ENCODE data around the gene BTBD9. TPM values are rescaled to one million over a fixed set of nuclear protein-coding genes. Genes with fewer than 3 reads are reported as not detected.
A peak's percentile ranks its signal among the peaks of the same experiment; 100 is the strongest.

The BTBD9 gene
- total RNA-seq, 1 experiment from 2014 or later, result 10.8 TPM

DNA sequence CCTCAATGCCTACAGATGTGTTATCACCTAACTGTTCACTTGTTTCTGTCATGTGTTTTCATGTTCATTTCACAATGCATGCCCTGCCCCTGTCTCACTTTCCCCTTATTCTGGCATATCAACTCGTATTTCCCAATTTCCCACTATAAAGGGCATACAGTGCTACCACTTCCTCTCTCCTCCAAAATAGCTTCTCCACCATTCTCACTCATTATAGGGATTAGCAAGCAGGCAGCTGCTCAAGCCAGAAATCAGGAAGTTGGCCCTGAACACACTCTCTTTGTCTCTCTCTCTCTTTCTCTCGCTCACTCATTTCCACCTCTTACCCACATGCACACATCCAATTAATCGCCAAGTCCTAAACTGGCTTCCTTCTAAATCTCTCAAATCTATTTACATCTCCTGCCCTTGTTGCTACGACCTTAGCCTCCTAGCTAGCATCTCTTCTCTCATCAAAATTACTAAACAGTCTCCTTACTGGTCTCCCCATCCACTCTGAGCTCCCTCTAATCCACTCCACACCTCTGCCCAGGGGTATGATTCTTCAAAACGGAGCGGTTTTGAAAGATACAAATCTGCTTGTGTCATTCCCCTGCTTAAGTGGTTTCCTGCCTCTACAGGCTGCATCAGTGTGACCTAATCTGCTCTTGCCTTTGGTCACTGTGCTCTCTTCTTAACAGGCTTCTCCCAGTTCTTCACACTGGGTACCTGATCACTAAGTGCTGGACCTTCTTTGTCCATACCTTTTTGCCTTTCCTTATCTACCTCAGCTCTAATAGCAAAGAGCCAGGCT lies 196.2 kb downstream of the BTBD9 start:
- POLR2A ChIA-PET (ENCODE audit: unreplicated experiment), result no interaction called here
- no peaks in the 10 kb centered on the region for H3K27me3 ChIP-seq (ENCODE audit: insufficient read depth, low read depth)
- H4K20me1 ChIP-seq (ENCODE audit: insufficient read depth), result no peaks in the 10 kb centered on the region
- H3K4me1 ChIP-seq (replicated peaks; ENCODE audit: insufficient read depth), result 0 out of 2 replicates have a peak, but pooled peaks cover 6% of the 10 kb centered on the region
- CTCF ChIA-PET, result no interaction called here
- no peaks in the 10 kb centered on the region for H3K9me2 ChIP-seq (ENCODE audit: insufficient read depth)
- H3K79me2 ChIP-seq (ENCODE audit: low read depth), result no peaks in the 10 kb centered on the region
- no peak overlapping the region for H3K4me3 ChIP-seq
- H3F3A ChIP-seq (ENCODE audit: insufficient read depth, low read depth), result no peaks in the 10 kb centered on the region
- DNase-seq, result no peak
- no peak overlapping the region for H3K4me2 ChIP-seq
- no peak for TF ChIP-seq EZH2 (IDR thresholded peaks at IDR 0.05; ENCODE audit: low read depth)
- TF ChIP-seq, protein P1, sequence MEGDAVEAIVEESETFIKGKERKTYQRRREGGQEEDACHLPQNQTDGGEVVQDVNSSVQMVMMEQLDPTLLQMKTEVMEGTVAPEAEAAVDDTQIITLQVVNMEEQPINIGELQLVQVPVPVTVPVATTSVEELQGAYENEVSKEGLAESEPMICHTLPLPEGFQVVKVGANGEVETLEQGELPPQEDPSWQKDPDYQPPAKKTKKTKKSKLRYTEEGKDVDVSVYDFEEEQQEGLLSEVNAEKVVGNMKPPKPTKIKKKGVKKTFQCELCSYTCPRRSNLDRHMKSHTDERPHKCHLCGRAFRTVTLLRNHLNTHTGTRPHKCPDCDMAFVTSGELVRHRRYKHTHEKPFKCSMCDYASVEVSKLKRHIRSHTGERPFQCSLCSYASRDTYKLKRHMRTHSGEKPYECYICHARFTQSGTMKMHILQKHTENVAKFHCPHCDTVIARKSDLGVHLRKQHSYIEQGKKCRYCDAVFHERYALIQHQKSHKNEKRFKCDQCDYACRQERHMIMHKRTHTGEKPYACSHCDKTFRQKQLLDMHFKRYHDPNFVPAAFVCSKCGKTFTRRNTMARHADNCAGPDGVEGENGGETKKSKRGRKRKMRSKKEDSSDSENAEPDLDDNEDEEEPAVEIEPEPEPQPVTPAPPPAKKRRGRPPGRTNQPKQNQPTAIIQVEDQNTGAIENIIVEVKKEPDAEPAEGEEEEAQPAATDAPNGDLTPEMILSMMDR (conservative IDR thresholded peaks at IDR 0.05), result no peak
- no peak overlapping the region for H3K27ac ChIP-seq
- no peaks in the 10 kb centered on the region for H3K9me3 ChIP-seq (ENCODE audit: insufficient read depth, low read depth)
- H3K36me3 ChIP-seq (ENCODE audit: low read depth), result no peaks in the 10 kb centered on the region
- H2AFZ ChIP-seq, result no peak overlapping the region
- BruUV-seq (replicated peaks), result no TSS peak
- intact Hi-C loops (cut with micrococcal nuclease; ENCODE audit: unreplicated experiment), result no loop called here

DNA sequence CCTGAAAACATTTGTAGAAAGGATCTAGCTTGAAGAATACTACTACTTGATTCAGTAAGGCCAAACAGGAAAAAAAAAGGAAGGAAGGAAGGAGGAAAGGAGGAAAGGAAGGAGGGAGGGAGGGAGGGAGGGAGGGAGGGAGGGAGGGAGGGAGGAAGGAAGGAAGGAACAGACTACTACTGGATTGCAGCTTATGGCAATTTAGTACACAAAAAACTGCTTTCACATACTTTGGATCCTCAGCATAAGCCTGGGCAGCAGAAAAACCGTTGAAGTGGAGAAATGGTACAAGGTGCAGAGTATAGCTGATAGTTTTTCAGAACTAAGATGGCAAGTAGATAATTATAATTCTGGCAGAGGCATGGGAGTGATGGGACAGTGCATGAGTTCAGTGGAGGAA lies 201.6 kb downstream of the BTBD9 start:
- intact Hi-C loops (cut with micrococcal nuclease; ENCODE audit: unreplicated experiment), result no loop called here
- Histone ChIP-seq H3K4me3 (no peak overlapping the region), H4K20me1 (ENCODE audit: insufficient read depth) (no peaks in the 10 kb centered on the region), H3K4me2 (no peak overlapping the region), H3K9me2 (ENCODE audit: insufficient read depth) (no peaks in the 10 kb centered on the region), H3K27ac (no peak overlapping the region), H3F3A (ENCODE audit: insufficient read depth, low read depth) (0 out of 2 replicates have a peak, but pooled peaks cover 8% of the 10 kb centered on the region), H3K9me3 (ENCODE audit: insufficient read depth, low read depth) (no peaks in the 10 kb centered on the region), H2AFZ (no peak overlapping the region), H3K27me3 (ENCODE audit: insufficient read depth, low read depth) (no peaks in the 10 kb centered on the region), H3K79me2 (ENCODE audit: low read depth) (no peaks in the 10 kb centered on the region), H3K36me3 (ENCODE audit: low read depth) (no peaks in the 10 kb centered on the region), H3K4me1 (replicated peaks; ENCODE audit: insufficient read depth) (peaks cover 20% of the 10 kb centered on the region)
- BruUV-seq (replicated peaks), result no TSS peak
- no peak for DNase-seq
- POLR2A ChIA-PET (ENCODE audit: unreplicated experiment), result interaction anchor here (0.6 kb wide), 1 partner anchor 24 kb away, joined by 8 read pairs; no protein-coding TSS in a partner anchor
- CTCF ChIA-PET, result no interaction called here
- TF ChIP-seq EZH2 (IDR thresholded peaks at IDR 0.05; ENCODE audit: low read depth), result no peak
- TF ChIP-seq, protein P1 (conservative IDR thresholded peaks at IDR 0.05), result no peak

DNA sequence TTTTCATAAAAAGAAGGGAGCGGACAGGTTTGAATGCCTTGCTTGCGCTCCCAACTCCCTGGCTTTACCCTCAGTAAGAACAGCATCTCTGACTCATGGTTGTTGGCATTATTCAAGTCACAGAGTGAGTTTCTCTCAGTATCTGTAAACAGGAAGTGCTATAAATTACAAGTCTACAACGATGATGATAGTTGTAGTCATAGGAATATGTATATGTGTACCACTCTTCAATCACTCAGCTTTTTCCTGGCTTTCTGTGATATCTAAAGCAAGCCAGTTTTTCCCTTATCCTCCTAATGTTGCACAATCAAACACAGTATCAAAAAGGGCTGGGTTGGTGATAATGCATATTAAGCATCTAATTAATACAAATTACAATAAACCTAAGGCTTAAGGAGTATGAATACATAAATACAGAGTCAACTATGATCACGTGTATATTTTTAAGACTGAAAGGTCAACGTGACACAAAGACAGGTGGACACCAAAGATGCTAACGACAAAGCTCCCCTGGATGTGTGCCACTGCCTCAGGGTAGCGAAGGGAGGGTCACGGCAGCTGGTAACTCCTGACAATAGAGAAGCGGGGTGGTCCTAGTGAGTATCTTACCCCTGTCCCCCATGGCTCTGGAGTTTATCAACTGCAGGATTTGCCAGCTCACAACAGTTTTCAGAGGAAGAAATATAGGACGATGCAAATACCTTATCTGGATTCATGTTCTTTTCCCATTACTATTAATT lies 202.8 kb downstream of the BTBD9 start:
- H3F3A ChIP-seq (ENCODE audit: insufficient read depth, low read depth), result 0 out of 2 replicates have a peak, but pooled peaks cover 8% of the 10 kb centered on the region
- POLR2A ChIA-PET (ENCODE audit: unreplicated experiment), result no interaction called here
- H3K79me2 ChIP-seq (ENCODE audit: low read depth), result no peaks in the 10 kb centered on the region
- no TSS peak for BruUV-seq (replicated peaks)
- intact Hi-C loops (cut with micrococcal nuclease; ENCODE audit: unreplicated experiment), result no loop called here
- no peaks in the 10 kb centered on the region for H4K20me1 ChIP-seq (ENCODE audit: insufficient read depth)
- CTCF ChIA-PET, result no interaction called here
- no peaks in the 10 kb centered on the region for H3K27me3 ChIP-seq (ENCODE audit: insufficient read depth, low read depth)
- H3K4me3 ChIP-seq, result no peak overlapping the region
- H3K4me1 ChIP-seq (replicated peaks; ENCODE audit: insufficient read depth), result peaks cover 26% of the 10 kb centered on the region
- H3K9me2 ChIP-seq (ENCODE audit: insufficient read depth), result no peaks in the 10 kb centered on the region
- peak overlapping the region; percentile 46 for H3K4me2 ChIP-seq
- H3K9me3 ChIP-seq (ENCODE audit: insufficient read depth, low read depth), result no peaks in the 10 kb centered on the region
- TF ChIP-seq EZH2 (IDR thresholded peaks at IDR 0.05; ENCODE audit: low read depth), result no peak
- TF ChIP-seq, protein P1 (conservative IDR thresholded peaks at IDR 0.05), result no peak
- H3K36me3 ChIP-seq (ENCODE audit: low read depth), result no peaks in the 10 kb centered on the region
- DNase-seq, result peak in 1 of 2 experiments; percentile 77
- H2AFZ ChIP-seq, result no peak overlapping the region
- H3K27ac ChIP-seq, result peak overlapping the region; percentile 68

Data from PC-9 (cell line).